OCI-LY1 (cell line): Measurements from ENCODE around the gene AP2S1.

Experiments used
- CTCF ChIP-seq: fragments of 200-600 bp; sonication (generic), shearing (Covaris generic); IDR thresholded peaks from 2 replicates; pipeline ENCODE4 v1.5.1; 2017; ENCODE audit warnings: mild to moderate bottlenecking, antibody characterized with exemption, low read length, moderate library complexity, mixed read lengths
- EZH2 ChIP-seq: fragments of 200-600 bp; sonication (generic), shearing (Covaris generic); IDR thresholded peaks from 2 replicates; pipeline ENCODE4 v1.8.0; 2017; ENCODE audit warnings: borderline replicate concordance, mixed run types, mild to moderate bottlenecking, antibody characterized with exemption, low read length, moderate library complexity, mixed read lengths

- TF ChIP-seq CTCF = no peak
- TF ChIP-seq EZH2 = no peak
These were observed 19.8 kb downstream of the AP2S1 start for GRCh38 chr19:46830864-46831263.
